VCaP (cell line): ENCODE results near the gene MAMDC4.

Source experiments
- H3K27ac ChIP-seq: fragments of 450-650 bp; 2 replicates; pipeline ENCODE4 v1.5.1; 2017
- TF ChIP-seq, protein P1 (sequence below): fragments of 450-650 bp; conservative IDR thresholded peaks from 2 replicates; pipeline ENCODE4 v1.5.1; 2017; ENCODE audit warnings: mild to moderate bottlenecking, moderate library complexity

Gene MAMDC4

DNA sequence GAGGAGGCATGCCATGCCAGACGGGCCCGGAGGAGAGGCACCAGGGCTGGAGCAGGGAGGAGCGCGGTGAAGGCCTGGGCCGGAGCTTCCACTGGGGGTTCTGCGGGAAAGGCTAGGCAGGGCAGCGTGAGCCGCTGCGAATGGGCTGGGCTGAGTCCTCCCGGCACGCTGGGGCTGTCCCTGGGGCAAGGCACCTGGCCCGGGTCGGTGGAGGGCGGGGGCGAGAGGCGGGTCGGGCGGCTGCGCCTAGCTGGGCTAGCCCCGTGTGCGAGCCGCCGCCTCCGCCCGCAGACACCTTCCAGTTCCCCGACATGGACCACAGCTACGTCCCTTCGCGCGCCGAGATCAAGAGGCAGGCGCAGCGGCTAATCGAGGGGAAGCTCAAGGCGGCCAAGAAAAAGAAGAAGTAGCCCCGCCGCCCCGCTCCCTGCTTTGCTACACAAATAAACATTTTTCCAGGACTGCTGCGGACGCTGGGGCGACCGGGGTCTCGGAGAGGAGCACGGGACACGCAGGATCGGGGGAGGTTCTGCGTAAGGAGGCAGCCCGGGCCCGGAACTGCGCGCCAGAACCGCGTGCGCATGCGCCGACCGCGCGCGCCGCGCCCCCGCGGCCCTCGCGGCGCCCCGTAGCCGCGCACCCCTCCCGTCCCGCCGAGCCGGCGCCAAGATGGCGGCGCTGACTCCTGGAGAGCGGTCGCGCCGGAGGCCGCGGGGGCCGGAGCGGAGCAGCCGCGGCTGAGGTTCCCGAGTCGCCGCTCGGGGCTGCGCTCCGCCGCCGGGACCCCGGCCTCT is 44.7 kb upstream of the MAMDC4 start, which contains the start of gene RABL6:
Gene RABL6, plus strand, starts transcription at position 668 of the 794 bp plus-strand sequence. CDS start 249 bp downstream, outside the sequence.
- TF ChIP-seq, protein P1, sequence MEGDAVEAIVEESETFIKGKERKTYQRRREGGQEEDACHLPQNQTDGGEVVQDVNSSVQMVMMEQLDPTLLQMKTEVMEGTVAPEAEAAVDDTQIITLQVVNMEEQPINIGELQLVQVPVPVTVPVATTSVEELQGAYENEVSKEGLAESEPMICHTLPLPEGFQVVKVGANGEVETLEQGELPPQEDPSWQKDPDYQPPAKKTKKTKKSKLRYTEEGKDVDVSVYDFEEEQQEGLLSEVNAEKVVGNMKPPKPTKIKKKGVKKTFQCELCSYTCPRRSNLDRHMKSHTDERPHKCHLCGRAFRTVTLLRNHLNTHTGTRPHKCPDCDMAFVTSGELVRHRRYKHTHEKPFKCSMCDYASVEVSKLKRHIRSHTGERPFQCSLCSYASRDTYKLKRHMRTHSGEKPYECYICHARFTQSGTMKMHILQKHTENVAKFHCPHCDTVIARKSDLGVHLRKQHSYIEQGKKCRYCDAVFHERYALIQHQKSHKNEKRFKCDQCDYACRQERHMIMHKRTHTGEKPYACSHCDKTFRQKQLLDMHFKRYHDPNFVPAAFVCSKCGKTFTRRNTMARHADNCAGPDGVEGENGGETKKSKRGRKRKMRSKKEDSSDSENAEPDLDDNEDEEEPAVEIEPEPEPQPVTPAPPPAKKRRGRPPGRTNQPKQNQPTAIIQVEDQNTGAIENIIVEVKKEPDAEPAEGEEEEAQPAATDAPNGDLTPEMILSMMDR = no peak
- H3K27ac ChIP-seq = peak within 1 kb of the TSS; percentile 99

DNA sequence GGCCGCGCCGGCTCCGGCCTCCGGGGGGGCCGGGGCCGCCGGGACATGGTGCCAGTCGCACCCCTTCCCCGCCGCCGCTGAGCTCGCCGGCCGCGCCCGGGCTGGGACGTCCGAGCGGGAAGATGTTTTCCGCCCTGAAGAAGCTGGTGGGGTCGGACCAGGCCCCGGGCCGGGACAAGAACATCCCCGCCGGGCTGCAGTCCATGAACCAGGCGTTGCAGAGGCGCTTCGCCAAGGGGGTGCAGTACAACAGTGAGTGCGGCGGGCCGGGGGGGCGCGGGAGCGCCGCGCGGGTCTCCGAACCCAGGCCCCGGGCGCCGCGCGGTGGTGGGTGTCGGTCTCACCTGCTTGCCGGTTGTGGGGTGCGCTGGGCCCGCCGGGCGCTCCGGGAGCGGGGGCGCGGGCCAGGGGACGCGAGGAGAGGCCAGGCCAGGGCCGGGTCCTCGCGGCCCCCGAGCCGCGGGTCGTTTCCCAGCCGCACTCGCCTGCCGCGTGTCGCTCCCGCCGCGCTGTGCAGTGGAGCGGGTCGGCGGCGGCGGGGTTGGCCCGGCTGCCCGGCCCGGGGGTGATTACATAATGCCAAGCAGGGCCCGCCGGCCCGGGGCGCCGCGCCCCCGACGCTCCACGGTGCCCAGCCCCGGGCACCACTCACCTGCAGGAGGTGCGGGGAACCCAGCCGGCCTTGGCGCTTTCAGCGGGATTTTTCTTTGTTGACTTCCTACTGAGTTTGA is 43.9 kb upstream of the MAMDC4 start:
- TF ChIP-seq, protein P1 = no peak; the same call in 1 of the 2 replicates
- peak overlapping the region; percentile 99 for H3K27ac ChIP-seq

DNA sequence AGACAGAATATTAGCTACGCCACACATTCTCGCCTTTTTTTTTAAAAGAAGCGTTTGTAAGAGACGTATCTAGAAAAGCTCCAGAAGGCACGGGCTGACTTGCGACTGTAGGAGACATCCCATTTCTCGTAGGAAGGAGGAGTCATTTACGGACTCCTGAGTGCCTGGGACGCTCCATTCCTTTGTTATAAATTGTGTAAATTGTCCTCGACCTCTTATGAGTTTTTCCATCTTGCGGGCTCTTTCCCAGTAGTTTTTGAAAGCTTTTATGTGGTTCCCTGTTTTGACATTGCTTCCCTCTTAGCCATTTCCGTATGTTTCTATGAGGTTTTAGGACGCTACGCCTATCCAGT is 43.4 kb upstream of the MAMDC4 start:
- TF ChIP-seq, protein P1 = no peak
- H3K27ac ChIP-seq = peak overlapping the region; percentile 99

DNA sequence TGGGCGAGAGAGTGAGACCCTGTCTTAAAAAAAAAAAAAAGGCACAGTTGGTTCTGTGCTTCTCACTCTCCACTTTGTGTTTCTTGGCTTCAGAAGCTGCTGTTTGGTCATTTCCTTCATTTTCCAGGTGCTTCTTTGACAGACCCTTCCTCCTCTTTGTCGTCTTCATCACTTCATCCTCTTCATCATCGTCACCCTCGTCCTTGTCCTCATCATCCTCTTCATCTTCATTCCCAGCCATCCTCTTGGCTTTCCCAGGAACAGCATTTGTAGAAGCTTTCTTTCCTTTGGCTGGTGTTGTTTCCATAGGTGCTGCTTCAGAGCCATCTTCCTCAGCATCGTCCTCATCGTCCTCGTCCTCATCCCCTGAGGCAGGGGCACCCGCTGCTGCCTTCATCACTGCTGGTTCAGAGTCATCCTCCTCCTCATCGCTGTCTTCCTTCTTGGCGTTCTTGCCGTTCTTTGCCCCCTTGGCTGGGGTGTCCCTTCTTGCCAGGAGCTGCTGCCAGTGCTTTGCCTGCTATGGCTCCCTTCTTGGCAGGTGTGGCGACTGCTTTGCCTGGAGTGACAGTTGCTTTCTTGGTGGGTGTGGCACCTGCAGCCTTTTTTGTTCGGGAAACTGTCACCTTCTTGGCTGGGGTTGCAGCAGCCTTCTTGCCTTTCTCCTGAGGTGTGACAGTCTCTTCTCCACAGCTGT is 37.3 kb upstream of the MAMDC4 start:
- no peak overlapping the region for H3K27ac ChIP-seq
- TF ChIP-seq, protein P1 = no peak

DNA sequence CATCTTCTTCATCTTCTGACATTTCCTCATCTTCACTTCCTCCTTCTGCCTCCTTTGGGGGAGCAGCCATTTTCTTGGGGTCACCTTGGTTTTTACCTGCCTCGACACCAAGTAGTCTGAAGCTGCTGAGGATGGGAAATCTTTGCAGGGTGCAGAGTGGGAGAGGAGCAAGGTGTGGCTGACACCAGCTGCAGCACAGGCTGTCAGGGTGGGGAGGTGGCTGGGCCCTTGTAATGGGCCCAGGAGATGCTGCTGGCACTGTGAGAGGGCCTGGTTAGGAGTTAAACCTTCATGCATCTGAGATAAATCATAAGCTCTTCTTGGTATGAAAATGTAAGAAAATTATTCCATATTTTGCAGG is 36.7 kb upstream of the MAMDC4 start:
- no peak overlapping the region for H3K27ac ChIP-seq
- TF ChIP-seq, protein P1 = no peak

DNA sequence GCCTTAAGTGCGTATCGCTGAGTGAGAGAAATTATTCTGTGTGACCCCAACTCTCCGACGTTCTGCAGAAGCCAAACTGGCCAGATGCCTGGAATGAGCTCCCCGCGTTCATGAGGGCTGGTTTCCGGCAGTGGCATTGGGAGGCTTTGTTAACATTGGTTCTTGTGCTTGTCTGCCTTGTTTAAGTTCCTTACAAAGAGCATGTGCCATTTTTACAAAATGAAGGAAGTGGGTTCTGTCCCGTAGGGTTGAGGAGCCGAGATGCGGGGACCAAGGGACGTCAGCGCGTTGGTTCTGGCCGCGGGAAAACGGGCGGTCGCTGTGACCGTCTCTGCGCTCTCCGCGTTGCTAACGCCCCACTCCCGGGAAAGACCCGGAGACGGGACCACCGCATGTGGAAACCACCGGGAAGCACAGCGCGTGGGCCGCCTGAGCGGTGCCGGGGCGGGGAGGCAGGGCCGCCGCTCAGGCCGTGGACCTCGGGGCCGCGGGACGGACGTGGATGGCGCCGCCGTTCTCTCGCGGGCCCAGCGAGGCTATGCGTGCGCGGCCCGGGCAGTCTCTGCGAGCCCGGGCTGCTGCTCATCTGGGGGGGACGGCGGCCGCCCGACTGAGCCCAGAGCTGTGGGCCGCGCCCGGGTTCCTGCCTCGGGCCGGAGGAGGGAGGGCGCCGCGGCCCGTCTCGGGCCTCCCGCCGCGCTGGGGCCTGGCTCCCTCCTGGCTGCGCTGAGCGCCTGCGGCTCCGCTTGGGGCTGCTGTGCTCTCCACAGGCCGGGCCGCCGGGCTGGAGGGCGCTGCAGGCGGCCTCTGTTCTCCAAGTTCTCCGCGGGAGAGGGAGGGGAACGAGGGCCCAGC is 30.9 kb upstream of the MAMDC4 start:
- TF ChIP-seq, protein P1 = no peak

More for the DNA sequence above, 30.9 kb upstream of the MAMDC4 start:
- H3K27ac ChIP-seq = 0 out of 2 replicates have a peak overlapping the region, but pooled peaks have one; percentile 16
